Neural progenitor cell (in vitro differentiated cells): ENCODE measurements around the gene ILF3. TPM values are rescaled to one million over a fixed set of nuclear protein-coding genes. Genes with fewer than 3 reads are reported as not detected.

Experiments used
- DNase-seq: peaks from one replicate; pipeline ENCODE4 v3.0.0-alpha.2; 2016; ENCODE audit warnings: low spot score
- H2AFZ ChIP-seq: fragments of 200-600 bp; sonication (generic); replicated peaks from 2 replicates; pipeline ENCODE4 v1.6.1; 2016; ENCODE audit warnings: antibody characterized with exemption
- H3F3A ChIP-seq: fragments of 200-600 bp; sonication (generic); 2 replicates; pipeline ENCODE4 v1.6.1; 2016; ENCODE audit warnings: antibody characterized with exemption, low read depth
- H3K27ac ChIP-seq: fragments of 200-600 bp; sonication (generic); 2 replicates; pipeline ENCODE4 v1.5.1; 2016; ENCODE audit warnings: mild to moderate bottlenecking
- H3K27me3 ChIP-seq: fragments of 200-600 bp; sonication (generic); 2 replicates; pipeline ENCODE4 v1.6.1; 2016; ENCODE audit warnings: mild to moderate bottlenecking, moderate library complexity
- H3K36me3 ChIP-seq: fragments of 200-600 bp; sonication (generic); 2 replicates; pipeline ENCODE4 v1.5.1; 2016
- H3K4me1 ChIP-seq: fragments of 200-600 bp; sonication (generic); 2 replicates; pipeline ENCODE4 v1.6.1; 2016; ENCODE audit warnings: mixed run types
- H3K4me2 ChIP-seq: fragments of 200-600 bp; sonication (generic); 2 replicates; pipeline ENCODE4 v1.6.1; 2016
- H3K4me3 ChIP-seq: fragments of 200-600 bp; sonication (generic); 2 replicates; pipeline ENCODE4 v1.5.1; 2016
- H3K79me2 ChIP-seq: fragments of 200-600 bp; sonication (generic); 2 replicates; pipeline ENCODE4 v1.6.1; 2016; ENCODE audit warnings: low read depth
- H3K9ac ChIP-seq: fragments of 200-600 bp; sonication (generic); 2 replicates; pipeline ENCODE4 v1.6.1; 2016
- H3K9me3 ChIP-seq: fragments of 200-600 bp; sonication (generic); 2 replicates; pipeline ENCODE4 v1.5.1; 2016; ENCODE audit warnings: low read depth
- H4K20me1 ChIP-seq: fragments of 200-600 bp; sonication (generic); 2 replicates; pipeline ENCODE4 v1.6.1; 2016; ENCODE audit warnings: low read depth
- H3K27ac Mint-ChIP-seq: 3 replicates; pipeline ENCODE4 v1.8.0; 2021; ENCODE audit warnings: mixed read lengths
- H3K27me3 Mint-ChIP-seq: 2 replicates; pipeline ENCODE4 v1.8.0; 2022; ENCODE audit warnings: low read depth, mild to moderate bottlenecking, inconsistent platforms, moderate library complexity, mixed read lengths; ENCODE audit not compliant: insufficient read depth
- H3K36me3 Mint-ChIP-seq: 3 replicates; pipeline ENCODE4 v1.8.0; 2021; ENCODE audit warnings: mixed read lengths
- H3K4me1 Mint-ChIP-seq: 3 replicates; pipeline ENCODE4 v1.8.0; 2021; ENCODE audit warnings: mixed read lengths
- H3K4me3 Mint-ChIP-seq: 3 replicates; pipeline ENCODE4 v1.8.0; 2021; ENCODE audit warnings: mild to moderate bottlenecking, moderate library complexity, mixed read lengths
- H3K9me3 Mint-ChIP-seq: 3 replicates; pipeline ENCODE4 v1.8.0; 2020; ENCODE audit warnings: mixed read lengths
- CTCF ChIP-seq: fragments of 200-600 bp; sonication (generic); IDR thresholded peaks from 2 replicates; pipeline ENCODE4 v1.5.1; 2017; ENCODE audit warnings: antibody characterized with exemption, mild to moderate bottlenecking
- EZH2 ChIP-seq: fragments of 200-600 bp; sonication (generic); IDR thresholded peaks from 2 replicates; pipeline ENCODE4 v1.6.1; 2017; ENCODE audit warnings: antibody characterized with exemption, mild to moderate bottlenecking, moderate library complexity
- EZH2phosphoT487 ChIP-seq: fragments of 200-600 bp; sonication (generic); IDR thresholded peaks from 2 replicates; pipeline ENCODE4 v1.6.1; 2017; ENCODE audit warnings: antibody characterized with exemption
- total RNA-seq: library from RNA; depleted of rRNA; stranded (reverse); fragments of >200 nt; gene quantifications from 2 replicates; pipeline ENCODE4 v1.2.3, GENCODE V29; 2015; ENCODE audit warnings: low replicate concordance

The ILF3 gene
- total RNA-seq, 1 donor from 2014 or later: 477 TPM

- TF ChIP-seq EZH2 (no peak), EZH2phosphoT487 (no peak), CTCF (no peak)
- peaks cover 88% of the 10 kb centered on the region for H3F3A ChIP-seq
- peaks cover 7% of the 10 kb centered on the region for H3K36me3 ChIP-seq
- no peak overlapping the region for H3K4me2 ChIP-seq
- H3K27me3 ChIP-seq: no peaks in the 10 kb centered on the region
- Mint-ChIP-seq H3K4me3 (no peak overlapping the region), H3K4me1 (peaks cover 12% of the 10 kb centered on the region), H3K9me3 (no peaks in the 10 kb centered on the region), H3K27ac (no peak overlapping the region), H3K36me3 (peaks cover 27% of the 10 kb centered on the region), H3K27me3 (peaks cover 16% of the 10 kb centered on the region)
- H3K4me1 ChIP-seq: no peaks in the 10 kb centered on the region
- H3K27ac ChIP-seq: no peak overlapping the region
- H3K9me3 ChIP-seq: no peaks in the 10 kb centered on the region
- H4K20me1 ChIP-seq: peaks cover 99% of the 10 kb centered on the region
- no peak for DNase-seq
- no peak overlapping the region for H3K4me3 ChIP-seq
- no peak overlapping the region for H2AFZ ChIP-seq
- H3K79me2 ChIP-seq: peaks cover 18% of the 10 kb centered on the region
- no peak overlapping the region for H3K9ac ChIP-seq
Observed at GRCh38 chr19:10690341-10690781, 36.2 kb downstream of the ILF3 start.

GRCh38 chr19:10691178-10691881 is 37.2 kb downstream of the ILF3 start:
- H3K9me3 ChIP-seq: no peaks in the 10 kb centered on the region
- no peak overlapping the region for H3K27ac ChIP-seq
- H3K4me1 ChIP-seq: no peaks in the 10 kb centered on the region
- H3K9me3 Mint-ChIP-seq: no peaks in the 10 kb centered on the region
- H3K79me2 ChIP-seq: peaks cover 8% of the 10 kb centered on the region
- peaks cover 7% of the 10 kb centered on the region for H3K36me3 ChIP-seq
- H3K27ac Mint-ChIP-seq: no peak overlapping the region
- H3K4me3 Mint-ChIP-seq: no peak overlapping the region
- no peak overlapping the region for H3K4me3 ChIP-seq
- no peaks in the 10 kb centered on the region for H3K27me3 ChIP-seq
- peaks cover 96% of the 10 kb centered on the region for H4K20me1 ChIP-seq
- H3K9ac ChIP-seq: no peak overlapping the region
- H3K27me3 Mint-ChIP-seq: peaks cover 16% of the 10 kb centered on the region
- no peak for DNase-seq
- H3K4me1 Mint-ChIP-seq: peaks cover 19% of the 10 kb centered on the region
- peaks cover 27% of the 10 kb centered on the region for H3K36me3 Mint-ChIP-seq
- peaks cover 90% of the 10 kb centered on the region for H3F3A ChIP-seq
- no peak for TF ChIP-seq EZH2phosphoT487
- TF ChIP-seq CTCF: no peak
- no peak for TF ChIP-seq EZH2
- H3K4me2 ChIP-seq: no peak overlapping the region
- H2AFZ ChIP-seq: no peak overlapping the region

- DNase-seq: no peak
- no peak overlapping the region for H3K27ac ChIP-seq
- no peaks in the 10 kb centered on the region for H3K9me3 ChIP-seq
- Mint-ChIP-seq H3K4me1 (peaks cover 21% of the 10 kb centered on the region), H3K27me3 (peaks cover 16% of the 10 kb centered on the region), H3K36me3 (peaks cover 27% of the 10 kb centered on the region), H3K4me3 (no peak overlapping the region), H3K9me3 (no peaks in the 10 kb centered on the region), H3K27ac (no peak overlapping the region)
- peaks cover 93% of the 10 kb centered on the region for H4K20me1 ChIP-seq
- no peak overlapping the region for H2AFZ ChIP-seq
- peaks cover 7% of the 10 kb centered on the region for H3K36me3 ChIP-seq
- H3K79me2 ChIP-seq: peaks cover 3% of the 10 kb centered on the region
- H3F3A ChIP-seq: peaks cover 84% of the 10 kb centered on the region
- TF ChIP-seq CTCF: no peak
- no peak for TF ChIP-seq EZH2
- TF ChIP-seq EZH2phosphoT487: no peak
- H3K4me1 ChIP-seq: no peaks in the 10 kb centered on the region
- H3K27me3 ChIP-seq: no peaks in the 10 kb centered on the region
- no peak overlapping the region for H3K4me2 ChIP-seq
- H3K9ac ChIP-seq: no peak overlapping the region
- H3K4me3 ChIP-seq: no peak overlapping the region
Observed at GRCh38 chr19:10691883-10692282, 37.7 kb downstream of the ILF3 start.
